ENCODE results near the gene SCYGR4.
"Not testable (repeated sequence)": the region's sequence is repeated elsewhere in the genome, so short reads cannot be mapped to it uniquely, and the experiment has no call there.

SCYGR4 gene

GRCh38 chr2:227654426-227654825, 37.1 kb downstream of the SCYGR4 start:
- CTCF ChIA-PET: no interaction called here
- POLR2A ChIA-PET: no interaction called here
- no peak for TF ChIP-seq CTCF (IDR thresholded peaks at IDR 0.05; ENCODE audit: control extremely low read depth, extremely low read depth, low read depth, missing control alignments)
- DNase-seq (ENCODE audit: extremely low spot score): no peak

GRCh38 chr2:227655454-227655853, 38.2 kb downstream of the SCYGR4 start:
- peak; percentile 18 for DNase-seq (ENCODE audit: extremely low spot score)
- TF ChIP-seq CTCF (IDR thresholded peaks at IDR 0.05; ENCODE audit: control extremely low read depth, extremely low read depth, low read depth, missing control alignments): no peak
- CTCF ChIA-PET: interaction anchor here (0.7 kb wide), 1 partner anchor 235 kb away, joined by 3 read pairs; no protein-coding TSS in a partner anchor
- POLR2A ChIA-PET: no interaction called here

- TF ChIP-seq CTCF (IDR thresholded peaks at IDR 0.05; ENCODE audit: control extremely low read depth, extremely low read depth, low read depth, missing control alignments): no peak
- no peak for DNase-seq (ENCODE audit: extremely low spot score)
- POLR2A ChIA-PET: no interaction called here
- CTCF ChIA-PET: interaction anchor here (0.8 to 4.5 kb wide), 24 partner anchors 8 to 251 kb away, joined by 3 to 63 read pairs (median 8); partner anchors contain the start of gene DAW1
Measured at GRCh38 chr2:227657199-227657845, 40.0 kb downstream of the SCYGR4 start.

- no peak for DNase-seq (ENCODE audit: extremely low spot score)
- ChIA-PET POLR2A (no interaction called here), CTCF (no interaction called here)
- TF ChIP-seq CTCF (IDR thresholded peaks at IDR 0.05; ENCODE audit: control extremely low read depth, extremely low read depth, low read depth, missing control alignments): no peak
Measured at GRCh38 chr2:227661025-227661649, 43.8 kb downstream of the SCYGR4 start.

GRCh38 chr2:227661827-227662226, 44.5 kb downstream of the SCYGR4 start:
- ChIA-PET POLR2A (no interaction called here), CTCF (interaction anchor here (1.9 kb wide), 1 partner anchor 105 kb away, joined by 7 read pairs; no protein-coding TSS in a partner anchor)
- no peak for TF ChIP-seq CTCF (IDR thresholded peaks at IDR 0.05; ENCODE audit: control extremely low read depth, extremely low read depth, low read depth, missing control alignments)
- no peak for DNase-seq (ENCODE audit: extremely low spot score)

- ChIA-PET POLR2A (no interaction called here), CTCF (interaction anchor here (0.7 to 1.4 kb wide), 2 partner anchors 7 to 197 kb away, joined by 3 read pairs; no protein-coding TSS in a partner anchor)
- no peak for DNase-seq (ENCODE audit: extremely low spot score)
- no peak for TF ChIP-seq CTCF (IDR thresholded peaks at IDR 0.05; ENCODE audit: control extremely low read depth, extremely low read depth, low read depth, missing control alignments)
Measured at GRCh38 chr2:227665189-227665940, 48.1 kb downstream of the SCYGR4 start.

- DNase-seq (ENCODE audit: extremely low spot score); POLR2A ChIA-PET: not testable (repeated sequence)
- CTCF ChIA-PET: interaction anchor here (3.0 kb wide), 1 partner anchor 99 kb away, joined by 8 read pairs; no protein-coding TSS in a partner anchor
Measured at GRCh38 chr2:227666631-227667170, 49.4 kb downstream of the SCYGR4 start, which contains the start of gene SCYGR5. Gene SCYGR5, plus strand, starts transcription at chr2:227666804. Its CDS starts 0 bp downstream, at chr2:227666804.

Data from GM10248 (cell line).